GM18870 (cell line): Measurements from ENCODE around the gene LRRC7.
"Not testable (repeated sequence)": the region's sequence is repeated elsewhere in the genome, so short reads cannot be mapped to it uniquely, and the experiment has no call there.

Experiments used
- ATAC-seq: cut with Tn5 transposase; IDR thresholded peaks from one replicate; pipeline ENCODE4 v1.9.1; 2021; ENCODE audit warnings: moderate library complexity; ENCODE audit not compliant: unreplicated experiment

Gene LRRC7

GRCh38 chr1:69862906-69863305 lies 295.2 kb downstream of the LRRC7 start:
- ATAC-seq = no peak

- no peak for ATAC-seq
Measured at GRCh38 chr1:69863704-69864103, 296.0 kb downstream of the LRRC7 start.

- ATAC-seq = no peak
Measured at GRCh38 chr1:69871412-69871811, 303.7 kb downstream of the LRRC7 start.

GRCh38 chr1:69878338-69878737 lies 310.6 kb downstream of the LRRC7 start:
- ATAC-seq = no peak

GRCh38 chr1:69888016-69888415 lies 320.3 kb downstream of the LRRC7 start:
- not testable (repeated sequence) for ATAC-seq

GRCh38 chr1:69888657-69889056 lies 320.9 kb downstream of the LRRC7 start:
- ATAC-seq = no peak

GRCh38 chr1:69898403-69898947 lies 330.8 kb downstream of the LRRC7 start:
- ATAC-seq = no peak

GRCh38 chr1:69911301-69911801 lies 343.6 kb downstream of the LRRC7 start:
- no peak for ATAC-seq

GRCh38 chr1:69913977-69914376 lies 346.3 kb downstream of the LRRC7 start:
- ATAC-seq = no peak

- ATAC-seq = no peak
Measured at GRCh38 chr1:69914976-69915765, 347.4 kb downstream of the LRRC7 start.

- ATAC-seq = no peak
Measured at GRCh38 chr1:69919129-69919921, 351.6 kb downstream of the LRRC7 start.

GRCh38 chr1:69919922-69920273 lies 352.2 kb downstream of the LRRC7 start:
- no peak for ATAC-seq

- ATAC-seq = no peak
Measured at GRCh38 chr1:69920426-69920825, 352.7 kb downstream of the LRRC7 start.

- ATAC-seq = no peak
Measured at GRCh38 chr1:69921486-69921885, 353.8 kb downstream of the LRRC7 start.

- ATAC-seq = not testable (repeated sequence)
Measured at GRCh38 chr1:69928234-69928633, 360.5 kb downstream of the LRRC7 start.

- no peak for ATAC-seq
Measured at GRCh38 chr1:69929308-69930057, 361.8 kb downstream of the LRRC7 start.

GRCh38 chr1:69930396-69930795 lies 362.7 kb downstream of the LRRC7 start:
- no peak for ATAC-seq

GRCh38 chr1:69932760-69933159 lies 365.0 kb downstream of the LRRC7 start:
- ATAC-seq = no peak

GRCh38 chr1:69940231-69940630 lies 372.5 kb downstream of the LRRC7 start:
- no peak for ATAC-seq

- ATAC-seq = no peak
Measured at GRCh38 chr1:69940816-69941215, 373.1 kb downstream of the LRRC7 start.

GRCh38 chr1:69943030-69943429 lies 375.3 kb downstream of the LRRC7 start:
- ATAC-seq = no peak
